PC-9 (cell line): ENCODE measurements around the gene NAT14.

Experiments
- EZH2 ChIP-seq: fragments of 200-600 bp; sonication (generic); IDR thresholded peaks from 2 replicates; pipeline ENCODE4 v1.8.0; 2017; ENCODE audit warnings: antibody characterized with exemption, low read depth
- TF ChIP-seq, protein P1 (sequence below): fragments of 200-600 bp; sonication (generic); conservative IDR thresholded peaks from 2 replicates; pipeline ENCODE4 v1.6.1; 2017; ENCODE audit warnings: mixed run types, antibody characterized with exemption, mild to moderate bottlenecking, moderate library complexity

DNA sequence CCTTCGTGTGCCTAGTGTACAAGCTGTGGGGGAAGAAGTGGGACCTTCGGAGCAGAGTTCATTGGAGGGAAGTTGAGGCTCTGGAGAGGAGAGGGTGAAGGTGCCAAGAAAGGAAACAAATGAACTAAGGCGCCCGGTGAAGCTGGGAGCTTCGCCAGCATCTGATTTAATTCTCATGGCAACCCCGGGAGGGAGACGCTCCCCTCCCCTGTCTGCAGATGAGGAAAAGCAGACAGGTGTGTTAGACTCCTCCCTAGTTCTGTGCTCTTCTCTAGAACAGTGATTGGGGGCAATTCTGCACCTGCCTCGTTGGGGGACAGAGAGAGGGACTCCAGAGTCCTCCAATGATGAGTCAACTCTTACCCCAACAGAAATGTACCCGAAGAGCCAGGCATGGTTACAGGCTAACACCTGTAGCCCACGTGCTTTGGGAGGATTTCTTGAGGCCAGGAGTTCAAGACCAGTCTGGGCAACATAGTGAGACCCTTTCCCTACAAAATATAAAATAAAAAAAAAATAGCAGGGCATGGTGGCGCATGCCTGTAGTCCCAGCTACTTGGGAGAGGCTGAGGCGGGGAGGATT lies 7.5 kb downstream of the NAT14 start:
- TF ChIP-seq, protein P1, sequence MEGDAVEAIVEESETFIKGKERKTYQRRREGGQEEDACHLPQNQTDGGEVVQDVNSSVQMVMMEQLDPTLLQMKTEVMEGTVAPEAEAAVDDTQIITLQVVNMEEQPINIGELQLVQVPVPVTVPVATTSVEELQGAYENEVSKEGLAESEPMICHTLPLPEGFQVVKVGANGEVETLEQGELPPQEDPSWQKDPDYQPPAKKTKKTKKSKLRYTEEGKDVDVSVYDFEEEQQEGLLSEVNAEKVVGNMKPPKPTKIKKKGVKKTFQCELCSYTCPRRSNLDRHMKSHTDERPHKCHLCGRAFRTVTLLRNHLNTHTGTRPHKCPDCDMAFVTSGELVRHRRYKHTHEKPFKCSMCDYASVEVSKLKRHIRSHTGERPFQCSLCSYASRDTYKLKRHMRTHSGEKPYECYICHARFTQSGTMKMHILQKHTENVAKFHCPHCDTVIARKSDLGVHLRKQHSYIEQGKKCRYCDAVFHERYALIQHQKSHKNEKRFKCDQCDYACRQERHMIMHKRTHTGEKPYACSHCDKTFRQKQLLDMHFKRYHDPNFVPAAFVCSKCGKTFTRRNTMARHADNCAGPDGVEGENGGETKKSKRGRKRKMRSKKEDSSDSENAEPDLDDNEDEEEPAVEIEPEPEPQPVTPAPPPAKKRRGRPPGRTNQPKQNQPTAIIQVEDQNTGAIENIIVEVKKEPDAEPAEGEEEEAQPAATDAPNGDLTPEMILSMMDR = no peak
- TF ChIP-seq EZH2 = no peak
